Occipital lobe (tissue), 2 donors: ENCODE data around the gene ITGB5. TPM values are rescaled to one million over a fixed set of nuclear protein-coding genes. Genes with fewer than 3 reads are reported as not detected.

ENCODE experiments used
- DNase-seq: peaks from one replicate; lab custom pipeline; 2025; lab: John Stamatoyannopoulos, UW
- total RNA-seq: library from RNA; depleted of rRNA; stranded (reverse); fragments of >200 nt; gene quantifications from one replicate; pipeline ENCODE4 v1.2.3, GENCODE V29; 2014

Gene ITGB5
- total RNA-seq, 1 donor from 2014 or later: 25.6 TPM

- DNase-seq: no peak
Measured at GRCh38 chr3:124867511-124867910, 19.7 kb downstream of the ITGB5 start.

- no peak for DNase-seq
Measured at GRCh38 chr3:124862006-124862405, 25.2 kb downstream of the ITGB5 start.

GRCh38 chr3:124861041-124861440 lies 26.1 kb downstream of the ITGB5 start:
- DNase-seq: no peak

- DNase-seq: no peak
Measured at GRCh38 chr3:124860599-124860998, 26.6 kb downstream of the ITGB5 start.

- DNase-seq: no peak
Measured at GRCh38 chr3:124859025-124859424, 28.1 kb downstream of the ITGB5 start.

- DNase-seq: no peak
Measured at GRCh38 chr3:124858275-124858674, 28.9 kb downstream of the ITGB5 start.

GRCh38 chr3:124856677-124857076 lies 30.5 kb downstream of the ITGB5 start:
- DNase-seq: no peak

- no peak for DNase-seq
Measured at GRCh38 chr3:124854009-124854408, 33.2 kb downstream of the ITGB5 start.

- no peak for DNase-seq
Measured at GRCh38 chr3:124853446-124853845, 33.7 kb downstream of the ITGB5 start.

GRCh38 chr3:124851905-124852304 lies 35.3 kb downstream of the ITGB5 start:
- DNase-seq: no peak

- DNase-seq: no peak
Measured at GRCh38 chr3:124851136-124851535, 36.0 kb downstream of the ITGB5 start.

- DNase-seq: no peak
Measured at GRCh38 chr3:124850633-124851032, 36.5 kb downstream of the ITGB5 start.

- no peak for DNase-seq
Measured at GRCh38 chr3:124850212-124850611, 37.0 kb downstream of the ITGB5 start.

- no peak for DNase-seq
Measured at GRCh38 chr3:124848300-124848699, 38.9 kb downstream of the ITGB5 start.

GRCh38 chr3:124847863-124848262 lies 39.3 kb downstream of the ITGB5 start:
- DNase-seq: no peak

- no peak for DNase-seq
Measured at GRCh38 chr3:124847051-124847450, 40.1 kb downstream of the ITGB5 start.

- DNase-seq: no peak
Measured at GRCh38 chr3:124846189-124846588, 41.0 kb downstream of the ITGB5 start.

- no peak for DNase-seq
Measured at GRCh38 chr3:124845406-124845805, 41.8 kb downstream of the ITGB5 start.

GRCh38 chr3:124843506-124844177 lies 43.5 kb downstream of the ITGB5 start:
- no peak for DNase-seq

GRCh38 chr3:124843047-124843446 lies 44.1 kb downstream of the ITGB5 start:
- no peak for DNase-seq

- DNase-seq: no peak
Measured at GRCh38 chr3:124841517-124841916, 45.6 kb downstream of the ITGB5 start.

GRCh38 chr3:124840331-124840730 lies 46.8 kb downstream of the ITGB5 start:
- no peak for DNase-seq

GRCh38 chr3:124839896-124840295 lies 47.3 kb downstream of the ITGB5 start:
- no peak for DNase-seq

- DNase-seq: no peak
Measured at GRCh38 chr3:124838963-124839362, 48.2 kb downstream of the ITGB5 start.
